Measurements from ENCODE around the gene LAMC2. TPM values are rescaled to one million over a fixed set of nuclear protein-coding genes. Genes with fewer than 3 reads are reported as not detected.

Gene LAMC2
- total RNA-seq, 1 donor from 2014 or later, result 0.16 TPM

GRCh38 chr1:183287191-183287675 is 101.2 kb downstream of the LAMC2 start:
- DNase-seq, result peak; percentile 16

- DNase-seq, result no peak
Measured at GRCh38 chr1:183288583-183288982, 102.5 kb downstream of the LAMC2 start.

GRCh38 chr1:183289051-183289496 is 103.0 kb downstream of the LAMC2 start:
- DNase-seq, result no peak

- no peak for DNase-seq
Measured at GRCh38 chr1:183290628-183291027, 104.6 kb downstream of the LAMC2 start.

DNA sequence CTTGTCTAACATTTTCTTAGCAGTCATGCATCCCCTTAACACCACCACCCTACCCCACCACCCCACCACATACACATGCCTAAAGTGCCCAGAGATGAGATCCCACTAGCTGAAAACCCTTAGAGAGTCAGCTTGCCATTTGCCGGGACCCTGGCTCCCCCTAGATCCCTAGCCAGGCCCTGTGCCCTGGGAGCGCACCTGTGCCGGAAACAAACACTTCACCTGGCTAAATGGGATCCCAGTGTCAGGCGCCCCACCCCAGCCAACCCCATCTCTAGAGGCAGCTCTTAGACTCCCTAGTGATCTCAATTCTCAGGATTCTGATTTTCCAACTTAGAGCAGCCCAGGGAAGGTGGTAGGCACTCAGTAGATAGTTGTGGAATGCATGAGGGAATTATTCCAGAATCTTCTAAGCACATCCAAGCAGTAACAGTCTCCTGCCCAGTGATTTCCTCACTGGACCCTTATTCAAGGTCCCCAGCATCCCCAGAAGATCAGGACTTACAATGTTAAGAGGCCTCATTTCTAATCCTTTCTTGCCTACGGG is 105.2 kb downstream of the LAMC2 start:
- DNase-seq, result no peak

DNA sequence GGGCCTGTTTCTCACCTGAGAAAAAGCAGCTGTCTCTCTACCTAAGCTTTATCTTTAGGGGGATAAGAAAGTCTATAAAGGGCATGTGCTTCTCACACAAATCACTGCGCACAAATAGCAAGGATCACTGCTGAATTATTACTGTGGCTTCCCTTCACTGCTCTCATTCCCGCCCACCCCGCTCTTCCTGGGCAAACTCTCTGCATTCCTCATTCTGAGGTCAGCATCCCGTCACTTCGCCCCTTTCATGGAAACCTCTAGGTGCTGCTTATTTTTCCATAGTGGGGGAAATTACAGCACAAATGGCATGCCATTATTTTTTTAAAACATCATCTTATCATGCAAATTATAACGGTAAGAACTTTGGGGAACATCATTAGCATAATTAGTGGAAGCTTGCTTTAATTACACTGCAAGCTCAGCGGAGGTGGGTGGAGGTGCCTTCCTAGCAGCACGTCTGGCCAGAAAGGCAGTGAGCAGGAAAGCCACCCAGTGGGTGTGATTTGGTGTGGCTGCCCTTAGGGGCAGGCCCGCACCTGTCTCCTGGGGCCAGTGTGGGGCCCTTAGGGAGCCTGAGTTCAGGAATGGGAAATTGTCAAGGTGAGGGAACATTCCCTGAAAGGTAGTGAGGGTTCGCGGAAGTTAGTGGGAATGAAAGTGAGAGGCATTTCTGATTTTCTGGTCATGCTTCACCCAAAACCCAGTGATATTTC is 105.9 kb downstream of the LAMC2 start:
- no peak for DNase-seq

DNA sequence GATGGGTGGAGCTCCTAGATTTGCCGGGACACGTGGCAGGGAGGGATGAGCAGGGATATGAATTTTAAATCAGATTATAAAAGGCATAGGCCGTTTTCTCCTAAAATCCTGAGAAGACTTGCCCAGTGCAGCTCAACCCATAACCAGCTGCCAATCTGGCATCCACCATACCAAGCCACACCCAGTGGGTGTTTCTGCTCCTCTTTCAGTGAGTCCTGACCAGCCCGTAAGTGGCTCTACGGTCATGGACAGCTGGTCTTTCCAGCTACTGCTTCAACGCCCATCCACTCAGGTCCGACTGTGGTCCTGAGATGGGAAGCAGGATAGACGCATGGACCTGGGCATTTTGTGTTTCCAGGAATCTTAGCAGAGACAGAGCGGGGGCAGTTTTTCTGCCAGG is 107.2 kb downstream of the LAMC2 start:
- no peak for DNase-seq

- no peak for DNase-seq
Measured at GRCh38 chr1:183293876-183294275, 107.8 kb downstream of the LAMC2 start.

Other genes with a start within 250 kb of the LAMC2 start
- gene SHCBP1L, start 233.1 kb upstream of the LAMC2 start, total RNA-seq, result not detected
- gene LAMC1, start 162.8 kb upstream of the LAMC2 start, total RNA-seq, result 37.7 TPM
- 41.5 TPM for gene NMNAT2, start 232.1 kb downstream of the LAMC2 start, total RNA-seq

Measured in occipital lobe (tissue), 2 donors.